Muscle of arm (tissue), 12 donors: ENCODE results near the gene PDK2. TPM values are rescaled to one million over a fixed set of nuclear protein-coding genes. Genes with fewer than 3 reads are reported as not detected.
"Not testable (repeated sequence)": the region's sequence is repeated elsewhere in the genome, so short reads cannot be mapped to it uniquely, and the experiment has no call there.

Experiments used
- DNase-seq: peaks from one replicate; pipeline ENCODE4 v3.0.0-alpha.2; 2013
- polyA plus RNA-seq, 12 donors: library from polyadenylated mRNA; unstranded; fragments of 120-200 nt; gene quantifications; one replicate each; pipeline ENCODE4 v1.2.1, GENCODE V29; 2013; ENCODE audit not compliant: insufficient read length in 12 of 12

The PDK2 gene
- polyA plus RNA-seq, 12 donors = 43.9 to 100 (median 57.3) TPM; not detected in 1

GRCh38 chr17:50056217-50056960, 38.8 kb upstream of the PDK2 start:
- no peak for DNase-seq

- DNase-seq = no peak
Measured at GRCh38 chr17:50056961-50057330, 38.2 kb upstream of the PDK2 start.

- DNase-seq = no peak
Measured at GRCh38 chr17:50057521-50057991, 37.6 kb upstream of the PDK2 start.

- DNase-seq = no peak
Measured at GRCh38 chr17:50058296-50058953, 36.7 kb upstream of the PDK2 start.

GRCh38 chr17:50059256-50059655, 35.9 kb upstream of the PDK2 start:
- DNase-seq = no peak

GRCh38 chr17:50059759-50060273, 35.3 kb upstream of the PDK2 start:
- no peak for DNase-seq

- DNase-seq = peak; percentile 79
Measured at GRCh38 chr17:50060951-50061712, 34.0 kb upstream of the PDK2 start.

- not testable (repeated sequence) for DNase-seq
Measured at GRCh38 chr17:50061713-50062045, 33.5 kb upstream of the PDK2 start.

GRCh38 chr17:50062293-50063243, 32.6 kb upstream of the PDK2 start:
- no peak for DNase-seq

- no peak for DNase-seq
Measured at GRCh38 chr17:50063561-50064252, 31.4 kb upstream of the PDK2 start.

GRCh38 chr17:50064253-50065001, 30.7 kb upstream of the PDK2 start:
- no peak for DNase-seq

GRCh38 chr17:50065056-50065455, 30.1 kb upstream of the PDK2 start:
- no peak for DNase-seq

- DNase-seq = no peak
Measured at GRCh38 chr17:50066995-50067394, 28.2 kb upstream of the PDK2 start.

- no peak for DNase-seq
Measured at GRCh38 chr17:50067996-50068395, 27.2 kb upstream of the PDK2 start.

GRCh38 chr17:50070908-50071680, 24.1 kb upstream of the PDK2 start:
- no peak for DNase-seq

- no peak for DNase-seq
Measured at GRCh38 chr17:50071692-50072091, 23.5 kb upstream of the PDK2 start.

- no peak for DNase-seq
Measured at GRCh38 chr17:50072130-50072529, 23.0 kb upstream of the PDK2 start.

- no peak for DNase-seq
Measured at GRCh38 chr17:50072925-50073324, 22.2 kb upstream of the PDK2 start.

- DNase-seq = no peak
Measured at GRCh38 chr17:50074227-50074626, 20.9 kb upstream of the PDK2 start.
